ENCODE measurements around the gene TRAPPC3L. TPM values are rescaled to one million over a fixed set of nuclear protein-coding genes. Genes with fewer than 3 reads are reported as not detected.

TRAPPC3L gene
- total and polyA plus RNA-seq, 2 of the 8 experiments (the other 6 are each of a cell fraction or from before 2014, with no cell fraction given) = not detected

DNA sequence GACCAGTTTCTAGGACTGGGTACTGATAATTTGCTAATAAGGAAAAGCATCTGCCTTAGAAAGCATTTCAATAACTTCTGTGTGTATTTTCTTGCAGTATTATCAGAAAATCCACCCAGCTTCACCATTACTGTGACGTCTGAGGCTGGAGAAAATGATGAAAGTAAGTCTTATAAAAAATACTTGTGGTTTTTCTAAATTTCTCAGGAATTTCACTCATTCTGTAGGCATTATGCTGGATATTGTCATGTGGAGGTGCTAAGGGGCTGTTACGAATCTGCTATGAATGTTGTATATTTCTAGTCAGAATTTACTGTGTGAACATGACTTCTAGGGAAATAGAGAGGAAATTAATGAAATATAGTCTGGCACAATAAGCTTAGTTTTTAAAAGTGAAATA, 34.7 kb upstream of the TRAPPC3L start:
- Histone ChIP-seq H3K9ac (replicated peaks in 1 of 4; ENCODE audit: extremely low read depth in 1 of 4, low read depth in 3 of 4, low read length in 3 of 4) (no peak overlapping the region), H4K5ac (ENCODE audit: insufficient read length, low read depth, low read length) (no peak overlapping the region), H4K91ac (replicated peaks; ENCODE audit: insufficient read length, low read length) (no peak overlapping the region), H3K4me2 (ENCODE audit: insufficient read depth in 1 of 2, low read depth in 2 of 2, low read length in 2 of 2) (no peak overlapping the region), H4K20me1 (replicated peaks in 1 of 2; ENCODE audit: control insufficient read depth in 1 of 2, insufficient read depth in 2 of 2, low read length in 2 of 2) (peaks cover 0 to 1% of the 10 kb centered on the region in 2 experiments), H2BK12ac (ENCODE audit: low read depth, low read length) (no peak overlapping the region), H3K23me2 (ENCODE audit: low read depth, low read length) (no peaks in the 10 kb centered on the region), H3K79me2 (ENCODE audit: control insufficient read depth in 1 of 2, insufficient read depth in 2 of 2, low read length in 2 of 2) (peaks cover 0 to 20% of the 10 kb centered on the region in 2 experiments; a peak in 2 of 4 replicates), H4K8ac (ENCODE audit: extremely low read depth, insufficient read depth, low read length) (no peak overlapping the region), H3K4ac (replicated peaks; ENCODE audit: insufficient read length, low read depth, low read length) (no peak overlapping the region), H2AFZ (ENCODE audit: low read length) (no peak overlapping the region), H3K4me3 (ENCODE audit: extremely low read depth in 1 of 4, insufficient read depth in 2 of 4, low read depth in 3 of 4, low read length in 4 of 4) (no peak overlapping the region), H2AK5ac (ENCODE audit: low read depth, low read length) (no peak overlapping the region), H3K27ac (ENCODE audit: low read depth, low read length) (no peak overlapping the region), H2BK20ac (ENCODE audit: low read length) (no peak overlapping the region), H2BK5ac (ENCODE audit: low read depth, low read length) (no peak overlapping the region), H3K18ac (ENCODE audit: extremely low read depth, low read length) (no peak overlapping the region), H3K14ac (ENCODE audit: insufficient read length) (no peak overlapping the region), H2BK15ac (ENCODE audit: low read length) (no peak overlapping the region), H3K79me1 (ENCODE audit: low read depth, low read length) (no peaks in the 10 kb centered on the region), H3K23ac (ENCODE audit: insufficient read length) (no peak overlapping the region), H3K4me1 (replicated peaks in 1 of 4; ENCODE audit: control insufficient read depth in 3 of 4, insufficient read depth in 4 of 4, low read length in 3 of 4) (no peaks in the 10 kb centered on the region), H3K56ac (replicated peaks; ENCODE audit: insufficient read length, low read depth, low read length) (no peak overlapping the region), H2BK120ac (replicated peaks; ENCODE audit: low read depth, low read length) (no peak overlapping the region), H3K9me3 (ENCODE audit: insufficient read depth in 2 of 2, low read depth in 1 of 2, low read length in 1 of 2) (no peaks in the 10 kb centered on the region), H3K36me3 (ENCODE audit: control insufficient read depth in 2 of 4, insufficient read depth in 4 of 4, low read length in 3 of 4) (peaks cover 0 to 14% (median 0%) of the 10 kb centered on the region in 4 experiments; a peak in 3 of 8 replicates), H3K27me3 (replicated peaks in 1 of 4; ENCODE audit: control insufficient read depth in 3 of 4, extremely low read depth in 1 of 4, insufficient read depth in 3 of 4, low read length in 3 of 4) (peaks cover 0 to 1% (median 0%) of the 10 kb centered on the region in 4 experiments; a peak in 1 of 7 replicates)
- WGBS, 2 experiments (ENCODE audit: extremely low coverage in 1 of 2, insufficient coverage in 1 of 2, insufficient read length in 1 of 2, insufficient replicate concordance in 2 of 2, low coverage in 1 of 2, low lambda C conversion rate in 2 of 2, missing lambda C conversion rate in 1 of 2) = 93% methylated on average over 2 of the region's 2 CpGs; no CpG with 5 or more reads in 1 of the 2 experiments
- no peak for DNase-seq (ENCODE audit: low read depth in 1 of 2, low spot score in 2 of 2)
- ChIA-PET CTCF (ENCODE audit: partially characterized antibody) (interaction anchor here (0.6 to 0.7 kb wide), 2 partner anchors 187 to 411 kb away, joined by 3 to 4 read pairs; no protein-coding TSS in a partner anchor), POLR2A (ENCODE audit: partially characterized antibody) (no interaction called here)
- no peak for TF ChIP-seq JUN (IDR thresholded peaks at IDR 0.05; ENCODE audit: low read depth, low read length)
- no peak for TF ChIP-seq EP300 (IDR thresholded peaks at IDR 0.05; ENCODE audit: borderline replicate concordance in 1 of 2, low read depth in 2 of 2, low read length in 2 of 2)
- no peak for TF ChIP-seq JUND (IDR thresholded peaks at IDR 0.05; ENCODE audit: low read length)
- TF ChIP-seq EZH2 (IDR thresholded peaks at IDR 0.05; ENCODE audit: low read depth, low read length, severe bottlenecking) = no peak
- TF ChIP-seq YY1 (IDR thresholded peaks at IDR 0.05; ENCODE audit: low read depth, low read length) = no peak
- no peak for TF ChIP-seq POLR2A (IDR thresholded peaks at IDR 0.05; ENCODE audit: control extremely low read depth in 1 of 2, low read depth in 2 of 2, low read length in 2 of 2)
- no peak for TF ChIP-seq RXRA (IDR thresholded peaks at IDR 0.05; ENCODE audit: insufficient read depth, low read depth, low read length)
- no peak for TF ChIP-seq EGR1 (IDR thresholded peaks at IDR 0.05; ENCODE audit: borderline replicate concordance, low read depth, low read length)
- TF ChIP-seq RBBP5 (IDR thresholded peaks at IDR 0.05; ENCODE audit: borderline replicate concordance, low read depth, low read length) = no peak
- TF ChIP-seq SIN3A (conservative IDR thresholded peaks at IDR 0.05 in 1 of 2, IDR thresholded peaks at IDR 0.05 in 1 of 2; ENCODE audit: low read depth in 1 of 2, low read length in 2 of 2) = no peak
- TF ChIP-seq, protein P1, sequence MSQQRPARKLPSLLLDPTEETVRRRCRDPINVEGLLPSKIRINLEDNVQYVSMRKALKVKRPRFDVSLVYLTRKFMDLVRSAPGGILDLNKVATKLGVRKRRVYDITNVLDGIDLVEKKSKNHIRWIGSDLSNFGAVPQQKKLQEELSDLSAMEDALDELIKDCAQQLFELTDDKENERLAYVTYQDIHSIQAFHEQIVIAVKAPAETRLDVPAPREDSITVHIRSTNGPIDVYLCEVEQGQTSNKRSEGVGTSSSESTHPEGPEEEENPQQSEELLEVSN (IDR thresholded peaks at IDR 0.05) = no peak
- no peak for TF ChIP-seq GTF2F1 (IDR thresholded peaks at IDR 0.05; ENCODE audit: borderline replicate concordance, low read depth, low read length)
- TF ChIP-seq SIRT6 (IDR thresholded peaks at IDR 0.05; ENCODE audit: low read length) = no peak
- FAIRE-seq = no peak

Measured in H1 (cell line).